SK-N-MC (cell line): ENCODE measurements around the gene IL3RA.
"Not testable (repeated sequence)": the region's sequence is repeated elsewhere in the genome, so short reads cannot be mapped to it uniquely, and the experiment has no call there.

Experiments
- EZH2 ChIP-seq: fragments of 200-600 bp; sonication (generic); IDR thresholded peaks from one replicate; pipeline ENCODE4 v1.6.1; 2017; ENCODE audit warnings: antibody characterized with exemption
- FOXP2 ChIP-seq: optimal IDR thresholded peaks from 2 replicates; pipeline ENCODE3; 2011; ENCODE audit warnings: mild to moderate bottlenecking, moderate library complexity; ENCODE audit not compliant: insufficient read depth; ENCODE audit errors: extremely low read length, control extremely low read depth
- POLR2AphosphoS5 ChIP-seq: IDR thresholded peaks from 2 replicates; pipeline ENCODE4 v1.6.1; 2012; ENCODE audit warnings: mild to moderate bottlenecking, low read depth, low read length, borderline replicate concordance

GRCh38 chrX:1403867-1404266 is 67.3 kb downstream of the IL3RA start:
- not testable (repeated sequence) for TF ChIP-seq EZH2, POLR2AphosphoS5, FOXP2
